Erythroblast (primary cell): ENCODE data around the gene RALGPS2.

Experiments
- GATA1 ChIP-seq: IDR thresholded peaks from 2 replicates; pipeline ENCODE4 v1.6.1; 2011; ENCODE audit warnings: low read depth, mild to moderate bottlenecking, control low read depth, low read length, moderate library complexity
- POLR2A ChIP-seq: IDR thresholded peaks from 2 replicates; pipeline ENCODE4 v1.6.1; 2011; ENCODE audit warnings: mild to moderate bottlenecking, low read length

GRCh38 chr1:178752891-178753290, 27.8 kb downstream of the RALGPS2 start:
- TF ChIP-seq POLR2A (no peak), GATA1 (no peak)
